ENCODE results near the gene HOMER3. TPM values are rescaled to one million over a fixed set of nuclear protein-coding genes. Genes with fewer than 3 reads are reported as not detected.
A peak's percentile ranks its signal among the peaks of the same experiment; 100 is the strongest.

The HOMER3 gene
- total and polyA plus RNA-seq, 12 donors: 13.9 to 130 (median 34.8) TPM

GRCh38 chr19:18987456-18987855 is 46.4 kb upstream of the HOMER3 start:
- H3K36me3 ChIP-seq (replicated peaks in 1 of 2): peaks cover 0 to under 1% of the 10 kb centered on the region in 2 donors
- H3K27ac ChIP-seq: no peak overlapping the region
- no peak overlapping the region for H3K4me3 ChIP-seq
- no peaks in the 10 kb centered on the region for H3K9me3 ChIP-seq (replicated peaks in 1 of 3)
- intact Hi-C loops (cut with DNase I): loop anchor here in 1 of 2 donors (10.0 kb wide), 1 partner anchor 93 kb away; the partner anchor contains the start of gene CERS1
- peaks cover 3 to 8% of the 10 kb centered on the region in 2 donors for H3K4me1 ChIP-seq (replicated peaks in 1 of 2)
- TF ChIP-seq CTCF (IDR thresholded peaks at IDR 0.05) (no peak), POLR2A (IDR thresholded peaks at IDR 0.05) (no peak)
- H3K27me3 ChIP-seq: peaks cover 2% of the 10 kb centered on the region
- DNase-seq: no peak
- WGBS, 4 donors: 47 to 87% (median 56%) methylated on average over 2 to 4 of the region's 4 CpGs

GRCh38 chr19:18985257-18985656 is 44.2 kb upstream of the HOMER3 start:
- H3K27me3 ChIP-seq: peaks cover 4% of the 10 kb centered on the region
- peak; percentile 22 to 76 (median 43) for DNase-seq
- H3K4me3 ChIP-seq: no peak overlapping the region
- no peaks in the 10 kb centered on the region for H3K36me3 ChIP-seq (replicated peaks in 1 of 2)
- peaks cover 3 to 8% of the 10 kb centered on the region in 2 donors for H3K4me1 ChIP-seq (replicated peaks in 1 of 2)
- intact Hi-C loops (cut with DNase I): loop anchor here in 1 of 2 donors (10.0 kb wide), 1 partner anchor 90 kb away; the partner anchor contains the start of gene CERS1
- H3K9me3 ChIP-seq (replicated peaks in 1 of 3): no peaks in the 10 kb centered on the region
- peak overlapping the region in 2 of 5 donors; percentile 60 to 65 for H3K27ac ChIP-seq
- TF ChIP-seq POLR2A (IDR thresholded peaks at IDR 0.05) (no peak), CTCF (IDR thresholded peaks at IDR 0.05) (no peak)
- WGBS, 4 donors: 52 to 63% (median 56%) methylated on average over 7 of the region's 7 CpGs

GRCh38 chr19:18984251-18984650 is 43.2 kb upstream of the HOMER3 start:
- Histone ChIP-seq H3K9me3 (replicated peaks in 1 of 3) (no peaks in the 10 kb centered on the region), H3K27ac (no peak overlapping the region), H3K36me3 (replicated peaks in 1 of 2) (no peaks in the 10 kb centered on the region), H3K4me1 (replicated peaks in 1 of 2) (peaks cover 3 to 8% of the 10 kb centered on the region in 2 donors), H3K27me3 (peaks cover 4% of the 10 kb centered on the region), H3K4me3 (no peak overlapping the region)
- no peak for DNase-seq
- intact Hi-C loops (cut with DNase I): loop anchor here in 1 of 2 donors (5.0 to 10.0 kb wide), 2 partner anchors 42 to 89 kb away; partner anchors contain the start of genes CERS1 and HOMER3
- WGBS, 4 donors: 46 to 92% (median 73%) methylated on average over 1 to 3 of the region's 3 CpGs
- no peak for TF ChIP-seq CTCF (IDR thresholded peaks at IDR 0.05)
- no peak for TF ChIP-seq POLR2A (IDR thresholded peaks at IDR 0.05)

GRCh38 chr19:18982669-18983068 is 41.7 kb upstream of the HOMER3 start:
- intact Hi-C loops (cut with DNase I): loop anchor here in 1 of 2 donors (5.0 to 10.0 kb wide), 2 partner anchors 40 to 88 kb away; partner anchors contain the start of genes CERS1 and HOMER3
- Histone ChIP-seq H3K27ac (no peak overlapping the region), H3K4me1 (replicated peaks in 1 of 2) (peaks cover 3 to 8% of the 10 kb centered on the region in 2 donors), H3K9me3 (replicated peaks in 1 of 3) (no peaks in the 10 kb centered on the region), H3K27me3 (peaks cover 4% of the 10 kb centered on the region), H3K4me3 (no peak overlapping the region), H3K36me3 (replicated peaks in 1 of 2) (no peaks in the 10 kb centered on the region)
- WGBS, 4 donors: 75 to 82% (median 80%) methylated on average over 2 of the region's 2 CpGs
- DNase-seq: no peak
- no peak for TF ChIP-seq CTCF (IDR thresholded peaks at IDR 0.05)
- no peak for TF ChIP-seq POLR2A (IDR thresholded peaks at IDR 0.05)
